GM18505 (cell line): ENCODE results near the gene C14orf119.

Experiments
- ATAC-seq: cut with Tn5 transposase; IDR thresholded peaks from one replicate; pipeline ENCODE4 v1.9.1; 2021; ENCODE audit not compliant: unreplicated experiment
- POLR2A ChIP-seq: IDR thresholded peaks from 4 replicates; pipeline ENCODE4 v1.6.1; 2011; ENCODE audit warnings: borderline replicate concordance; ENCODE audit not compliant: insufficient read depth, insufficient read length; ENCODE audit errors: extremely low read depth

C14orf119 gene

GRCh38 chr14:23125933-23126524, 30.7 kb downstream of the C14orf119 start:
- no peak for ATAC-seq

GRCh38 chr14:23126548-23127278, 31.4 kb downstream of the C14orf119 start:
- no peak for ATAC-seq
- no peak for TF ChIP-seq POLR2A

More at GRCh38 chr14:23125933-23126524, 30.7 kb downstream of the C14orf119 start:
- no peak for TF ChIP-seq POLR2A

- ATAC-seq, result no peak
- no peak for TF ChIP-seq POLR2A
These were observed 32.6 kb downstream of the C14orf119 start for GRCh38 chr14:23127861-23128260.

DNA sequence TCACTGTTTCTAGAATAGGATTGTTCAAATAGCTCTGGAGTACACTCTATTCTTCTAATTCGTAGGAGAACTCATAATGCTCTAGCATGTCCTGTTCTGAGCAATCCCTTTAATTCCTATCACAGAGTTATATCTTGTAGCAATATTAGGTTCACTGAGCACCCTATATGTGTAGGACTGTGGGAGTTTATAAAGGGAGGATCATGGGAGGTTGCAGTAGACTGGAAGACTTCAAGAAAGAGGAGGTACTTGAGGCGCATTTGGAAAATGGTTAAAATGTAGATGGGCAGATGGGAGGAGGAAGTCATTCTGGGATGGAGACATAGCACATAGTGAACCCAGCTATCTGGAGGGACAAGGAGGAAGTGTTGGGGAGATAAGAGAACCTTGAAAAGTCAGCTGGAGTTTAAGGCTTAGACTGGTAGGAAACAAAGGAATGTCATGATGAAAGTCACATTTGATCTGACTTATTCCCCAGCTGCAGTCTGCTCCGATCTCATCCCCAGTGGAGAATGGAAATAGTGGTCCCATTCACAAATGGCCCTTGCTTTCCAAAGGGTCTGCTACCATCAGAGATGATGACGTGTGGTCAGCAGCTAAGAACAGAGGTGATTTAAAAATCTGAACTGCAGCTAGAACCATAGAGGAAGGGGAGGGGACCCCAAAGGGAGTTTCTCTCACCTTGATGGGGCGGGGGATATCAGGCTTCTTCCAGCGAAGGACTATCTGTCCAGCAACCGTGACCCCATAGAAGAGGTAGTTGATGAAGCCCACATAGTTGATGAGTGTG, 33.9 kb downstream of the C14orf119 start:
- ATAC-seq, result no peak
- no peak for TF ChIP-seq POLR2A

DNA sequence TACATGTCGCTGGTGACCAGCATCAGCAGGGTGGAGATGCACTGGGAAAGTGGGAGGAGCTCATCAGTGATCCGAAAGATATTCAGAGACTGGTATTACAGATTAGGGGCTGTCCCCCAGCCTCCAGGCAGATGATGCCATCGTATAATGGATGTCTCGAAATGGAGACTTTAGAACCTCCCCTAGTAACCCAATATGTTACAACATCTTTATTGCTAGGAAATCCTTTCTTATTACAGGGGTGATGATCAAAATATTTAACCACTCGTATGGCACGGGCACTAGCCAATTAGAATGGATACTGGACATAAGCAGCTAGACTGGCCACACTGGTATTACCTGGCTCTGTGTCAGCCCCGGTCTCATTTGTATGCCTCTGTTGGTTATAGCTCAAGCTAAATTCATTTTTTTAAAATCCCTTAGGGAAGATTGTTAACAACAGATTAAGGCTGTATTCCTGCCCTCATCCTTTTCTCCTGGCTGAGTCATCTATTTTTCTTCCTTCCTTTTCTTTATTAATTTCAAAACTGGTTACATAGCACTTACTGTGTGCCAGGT, 34.5 kb downstream of the C14orf119 start:
- no peak for ATAC-seq
- no peak for TF ChIP-seq POLR2A

- no peak for TF ChIP-seq POLR2A
- no peak for ATAC-seq
These were observed 35.6 kb downstream of the C14orf119 start for GRCh38 chr14:23130871-23131270.

- no peak for TF ChIP-seq POLR2A
- ATAC-seq, result no peak
These were observed 36.2 kb downstream of the C14orf119 start for GRCh38 chr14:23131482-23131881.

DNA sequence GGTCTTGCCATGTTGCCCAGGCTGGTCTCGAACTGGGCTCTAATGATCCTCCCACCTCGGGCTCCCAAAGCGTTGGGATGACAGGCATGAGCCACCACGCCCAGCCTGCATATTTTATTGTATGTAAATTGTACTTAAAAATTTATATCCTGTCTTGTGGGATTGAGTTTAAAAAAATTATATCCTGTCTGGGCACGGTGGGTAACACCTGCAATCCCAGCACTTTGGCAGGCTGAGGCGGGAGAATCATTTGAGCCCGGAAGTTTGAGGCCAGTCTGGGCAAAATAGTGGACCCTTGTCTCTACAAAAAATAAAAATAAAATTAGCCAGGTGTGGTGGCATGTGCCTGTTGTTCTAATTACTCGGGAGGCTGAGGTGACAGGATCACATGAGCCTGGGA, 37.7 kb downstream of the C14orf119 start:
- TF ChIP-seq POLR2A, result no peak
- ATAC-seq, result no peak

DNA sequence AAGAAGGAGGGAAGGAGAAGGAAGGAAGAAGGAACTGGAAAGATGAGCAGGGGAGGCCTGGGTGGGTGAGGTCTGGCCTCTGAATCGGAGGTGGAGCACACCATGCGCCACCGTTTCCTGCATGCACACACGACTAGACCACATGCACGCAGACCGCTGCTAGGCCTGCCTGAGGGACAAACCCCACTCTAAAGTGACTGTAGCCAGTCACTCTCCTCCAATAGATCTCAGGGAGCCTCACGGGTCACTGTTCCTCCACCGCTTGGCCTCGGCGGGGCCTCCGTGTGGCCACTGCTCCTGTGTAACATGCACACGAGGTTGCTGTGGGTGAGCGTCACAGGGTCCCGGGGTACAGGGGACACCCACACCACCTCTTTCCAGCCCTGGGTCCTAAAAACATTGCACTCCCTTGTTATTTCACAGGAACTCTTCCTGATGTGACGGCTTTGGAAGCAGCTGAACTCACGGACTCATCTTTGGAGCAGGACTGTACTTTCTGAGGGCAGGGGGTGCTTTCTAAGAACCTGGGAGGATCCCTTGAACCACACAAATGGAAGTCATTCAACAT, 41.3 kb downstream of the C14orf119 start:
- TF ChIP-seq POLR2A, result no peak
- ATAC-seq, result no peak

- no peak for TF ChIP-seq POLR2A
- no peak for ATAC-seq
These were observed 42.0 kb downstream of the C14orf119 start for GRCh38 chr14:23137192-23137812.

- TF ChIP-seq POLR2A, result no peak
- no peak for ATAC-seq
These were observed 42.7 kb downstream of the C14orf119 start for GRCh38 chr14:23137813-23138535.

DNA sequence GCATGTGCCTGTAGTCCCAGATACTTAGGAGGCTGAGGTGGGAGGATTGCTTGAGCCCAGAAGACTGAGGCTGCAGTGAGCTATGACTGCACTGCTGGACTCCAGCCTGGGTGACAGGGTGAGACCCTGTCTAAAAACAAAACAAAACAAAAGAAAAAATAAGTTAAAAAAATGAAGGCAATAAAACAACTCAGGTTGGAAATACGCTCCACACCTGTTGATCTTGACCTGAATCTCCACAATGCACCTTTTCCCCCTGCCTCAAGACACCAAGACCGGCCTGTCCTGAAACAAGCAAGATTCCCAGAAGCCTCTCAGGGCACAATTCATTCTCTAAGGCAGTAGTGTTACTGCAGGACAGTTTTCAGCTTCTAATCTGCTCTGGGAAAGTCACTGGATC, 44.6 kb downstream of the C14orf119 start:
- no peak for TF ChIP-seq POLR2A

More for the DNA sequence above, 44.6 kb downstream of the C14orf119 start:
- ATAC-seq, result no peak
